Left colon (tissue), 2 donors: ENCODE measurements around the gene CLEC4D. TPM values are rescaled to one million over a fixed set of nuclear protein-coding genes. Genes with fewer than 3 reads are reported as not detected.
"Not testable (repeated sequence)": the region's sequence is repeated elsewhere in the genome, so short reads cannot be mapped to it uniquely, and the experiment has no call there.

ENCODE experiments used
- ATAC-seq: fragments of 200-7000 bp; cut with Tn5 transposase; one replicate; pipeline ENCODE4 v1.9.1; 2020; ENCODE audit warnings: mild to moderate bottlenecking, moderate library complexity
- DNase-seq, 2 donors: peaks; one replicate each; pipeline ENCODE4 v3.0.0-alpha.2; 2020
- intact Hi-C, 2 donors: fragments of 100-400 bp; cut with DNase I in 1 of 2; cut with micrococcal nuclease in 1 of 2; formaldehyde crosslinking; loops; one replicate each; pipeline versions ENCODE4 v1.11.2 to v1.14.0; 2022; cut with DNase I, micrococcal nuclease
- total RNA-seq, 2 donors: library from RNA; stranded (reverse); fragmentation: NEBNext Ultra II Directional; extraction: Animal tissue kit (Norgen Biotek cat#: 25700); gene quantifications; one replicate each; pipeline ENCODE4 v1.2.1, GENCODE V29; 2021
- donor health status: DM: no; HTN: no; CAD: no.
- donor health status: DM: yes; HTN: yes; CAD: no.

CLEC4D gene
- total RNA-seq, 2 donors from 2014 or later, result 0.15 TPM; not detected in 1

DNA sequence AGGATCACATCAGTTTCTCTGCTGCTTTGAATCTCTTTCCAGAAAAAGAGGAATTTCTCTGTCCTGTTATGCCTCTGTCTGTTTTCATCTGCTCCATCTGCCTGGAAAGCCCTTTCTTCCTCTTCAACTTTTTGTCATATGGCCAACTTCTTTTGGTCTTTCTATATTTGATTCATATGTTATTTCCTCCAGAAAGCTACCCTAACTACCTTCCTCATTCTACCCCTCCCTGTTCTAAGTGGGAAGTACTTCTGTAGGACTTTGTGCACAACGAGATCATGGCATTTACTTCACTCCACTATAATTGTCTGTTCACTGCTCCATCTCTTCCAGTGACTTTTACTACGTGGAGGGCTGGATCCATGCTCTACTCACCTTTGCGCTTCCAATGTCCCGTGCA, 5.9 kb downstream of the CLEC4D start:
- no peak for ATAC-seq
- intact Hi-C loops, result no loop called here
- DNase-seq, result no peak

DNA sequence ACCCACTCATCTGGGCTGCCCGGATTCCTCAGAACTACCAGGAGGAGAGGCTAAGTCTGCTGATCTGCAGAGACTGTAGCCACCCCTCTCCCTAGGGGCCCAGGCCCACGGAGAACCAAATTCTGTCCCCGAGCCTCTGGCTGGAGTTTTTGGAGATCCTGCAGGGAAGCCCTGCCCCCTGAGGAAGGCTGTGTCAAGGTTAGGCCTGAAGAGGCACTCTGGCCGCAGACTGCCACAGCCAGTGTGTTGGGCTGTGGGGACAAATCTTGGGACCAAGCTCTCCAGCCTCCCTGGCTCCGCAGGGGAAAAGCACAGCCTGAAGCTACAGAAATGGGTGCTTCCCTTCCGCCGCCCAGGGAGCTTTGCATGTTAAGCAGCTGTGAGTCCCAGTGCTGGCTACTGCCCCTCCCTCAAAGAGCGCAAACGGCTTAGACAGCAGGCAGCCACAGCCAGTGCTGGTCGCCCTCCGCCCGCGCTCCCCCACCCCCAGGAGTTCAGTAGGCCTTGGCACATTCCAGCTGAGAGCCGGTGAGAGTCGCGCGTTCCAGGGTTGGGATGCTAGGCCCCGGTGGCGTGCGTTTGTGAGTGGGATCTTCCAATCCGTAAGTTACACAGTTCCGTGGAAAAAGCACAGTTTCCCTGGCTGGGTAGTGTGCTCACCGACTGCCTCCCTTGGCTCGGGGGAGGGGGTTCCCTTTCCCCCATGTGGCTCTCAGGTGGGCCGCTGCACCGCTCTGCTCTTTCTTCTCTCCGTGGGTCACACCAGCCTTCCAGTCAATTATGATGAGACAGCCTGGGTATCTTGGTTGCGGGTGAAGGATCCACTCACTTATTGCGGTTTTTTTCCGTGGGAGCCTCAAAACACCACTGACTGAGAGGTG, 14.2 kb downstream of the CLEC4D start:
- no peak for DNase-seq
- ATAC-seq, result no peak
- intact Hi-C loops, result no loop called here

GRCh38 chr12:8532045-8532444, 18.7 kb downstream of the CLEC4D start:
- intact Hi-C loops, result no loop called here
- no peak for ATAC-seq
- no peak for DNase-seq

- DNase-seq, ATAC-seq, intact Hi-C loops: not testable (repeated sequence)
These were observed 24.5 kb downstream of the CLEC4D start for GRCh38 chr12:8537820-8538219.

- ATAC-seq, DNase-seq, intact Hi-C loops: not testable (repeated sequence)
These were observed 27.5 kb downstream of the CLEC4D start, which contains the start of gene CLEC4E for GRCh38 chr12:8540831-8541230. Gene CLEC4E (minus strand): TSS chr12:8540905. CDS start chr12:8540797, 108 bp downstream.

DNA sequence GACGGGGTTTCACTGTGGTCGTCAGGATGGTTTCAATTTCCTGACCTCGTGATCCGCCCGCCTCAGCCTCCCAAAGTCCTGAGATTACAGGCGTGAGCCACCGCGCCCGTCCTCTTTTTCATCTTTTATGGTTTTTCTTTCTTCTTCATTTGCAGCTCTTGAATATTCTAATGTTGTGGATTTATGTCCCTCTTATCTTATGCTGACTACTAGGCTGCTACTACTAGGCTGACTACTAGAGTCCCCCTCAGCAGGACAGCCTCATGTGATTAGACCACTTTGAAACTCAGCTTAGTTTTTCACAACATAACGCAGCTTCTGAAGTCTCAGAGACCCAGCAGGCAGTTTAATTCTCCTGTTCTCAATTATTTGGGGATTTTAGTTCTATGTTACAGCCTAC, 28.3 kb downstream of the CLEC4D start:
- intact Hi-C loops, result no loop called here
- DNase-seq, result no peak
- ATAC-seq, result no peak

GRCh38 chr12:8544295-8544694, 31.0 kb downstream of the CLEC4D start:
- ATAC-seq (peak; percentile 48), DNase-seq (peak in 1 of 2 donors; percentile 56)
- intact Hi-C loops, result no loop called here

DNA sequence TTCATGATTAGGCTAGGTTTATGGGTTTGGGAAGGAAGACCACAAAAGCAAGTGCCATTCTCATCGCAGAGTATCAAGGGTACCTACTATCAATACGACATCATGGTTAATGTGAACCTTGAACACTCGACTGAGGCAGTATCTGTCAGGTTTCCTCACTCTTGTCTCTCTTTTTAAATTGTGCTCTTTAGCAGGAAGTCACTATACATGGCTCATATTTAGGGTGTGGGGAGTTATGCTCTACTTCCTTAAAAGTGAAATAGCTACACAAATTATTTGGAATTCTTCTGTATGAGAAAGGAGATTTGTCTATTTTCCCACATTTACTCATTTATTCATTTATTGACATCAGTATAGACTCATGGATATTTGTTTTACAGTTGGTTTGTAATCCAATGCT, 33.3 kb downstream of the CLEC4D start:
- intact Hi-C loops, result no loop called here
- no peak for DNase-seq
- no peak for ATAC-seq

GRCh38 chr12:8547645-8548044, 34.3 kb downstream of the CLEC4D start:
- no peak for ATAC-seq
- no peak for DNase-seq
- intact Hi-C loops, result no loop called here

- DNase-seq, result no peak
- intact Hi-C loops, result no loop called here
- ATAC-seq, result no peak
These were observed 34.9 kb downstream of the CLEC4D start for GRCh38 chr12:8548192-8548591.

GRCh38 chr12:8549381-8549780, 36.1 kb downstream of the CLEC4D start:
- DNase-seq (no peak), ATAC-seq (no peak)
- intact Hi-C loops, result no loop called here

DNA sequence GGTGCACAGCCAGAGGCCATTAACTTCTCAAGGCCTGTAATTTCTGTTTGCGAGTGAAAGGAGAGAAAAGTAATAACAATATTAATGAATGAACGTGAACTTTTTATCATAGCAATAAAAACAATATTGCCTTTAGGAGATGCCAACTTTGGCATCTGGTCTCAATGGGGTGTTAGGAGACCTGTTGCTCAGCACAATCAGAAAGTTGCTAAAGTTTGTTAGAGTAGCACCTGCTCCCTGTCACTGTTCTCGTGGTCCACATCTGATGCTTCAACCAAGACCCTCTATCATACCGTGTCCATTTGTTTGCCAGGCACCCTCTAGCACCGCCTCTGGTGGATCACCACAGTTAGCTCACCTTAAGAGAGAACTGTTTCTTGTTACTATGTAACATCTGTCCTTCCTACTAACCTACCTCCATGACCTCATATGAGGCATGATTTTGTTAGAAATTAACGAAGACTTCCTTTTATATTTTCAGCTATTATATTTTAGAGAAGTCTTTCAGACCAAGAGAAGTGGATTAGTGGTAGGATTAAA, 39.9 kb downstream of the CLEC4D start:
- intact Hi-C loops, result no loop called here
- ATAC-seq, result no peak
- DNase-seq, result no peak

DNA sequence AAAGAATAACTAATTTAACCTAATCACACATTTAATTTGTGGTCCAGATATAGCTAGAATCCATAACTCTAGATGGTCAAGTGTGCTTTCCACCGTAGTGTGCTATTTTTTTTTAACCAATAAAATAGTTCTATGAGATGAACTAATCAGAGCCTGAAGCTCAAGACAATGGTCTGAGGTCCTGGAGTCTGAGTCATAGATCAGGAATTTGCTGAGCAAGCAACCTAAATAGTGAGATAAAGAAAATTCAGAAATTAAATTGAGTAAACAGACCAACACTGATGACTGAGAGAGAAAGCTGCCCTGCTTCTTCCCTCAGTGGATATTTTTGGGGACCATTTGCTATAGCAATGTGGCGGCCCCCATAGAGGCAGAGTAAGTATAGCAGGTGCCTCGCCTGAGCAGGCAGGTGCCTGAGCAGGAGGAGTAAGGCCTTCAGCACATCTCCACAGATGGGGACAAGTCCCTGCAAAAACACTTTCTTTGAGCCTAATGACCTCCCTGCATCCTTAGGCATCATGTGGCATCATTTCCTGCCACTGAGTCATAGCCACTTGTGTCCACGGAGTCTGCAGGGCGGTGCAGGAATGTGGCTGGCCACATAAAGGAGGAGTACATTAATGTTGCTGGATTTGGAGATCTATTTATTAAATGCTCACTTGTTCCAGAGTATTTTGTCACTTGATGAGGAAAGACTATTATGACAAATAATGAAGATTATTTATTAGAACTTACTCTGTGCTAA, 41.3 kb downstream of the CLEC4D start:
- ATAC-seq (no peak), DNase-seq (no peak)
- intact Hi-C loops, result no loop called here

DNA sequence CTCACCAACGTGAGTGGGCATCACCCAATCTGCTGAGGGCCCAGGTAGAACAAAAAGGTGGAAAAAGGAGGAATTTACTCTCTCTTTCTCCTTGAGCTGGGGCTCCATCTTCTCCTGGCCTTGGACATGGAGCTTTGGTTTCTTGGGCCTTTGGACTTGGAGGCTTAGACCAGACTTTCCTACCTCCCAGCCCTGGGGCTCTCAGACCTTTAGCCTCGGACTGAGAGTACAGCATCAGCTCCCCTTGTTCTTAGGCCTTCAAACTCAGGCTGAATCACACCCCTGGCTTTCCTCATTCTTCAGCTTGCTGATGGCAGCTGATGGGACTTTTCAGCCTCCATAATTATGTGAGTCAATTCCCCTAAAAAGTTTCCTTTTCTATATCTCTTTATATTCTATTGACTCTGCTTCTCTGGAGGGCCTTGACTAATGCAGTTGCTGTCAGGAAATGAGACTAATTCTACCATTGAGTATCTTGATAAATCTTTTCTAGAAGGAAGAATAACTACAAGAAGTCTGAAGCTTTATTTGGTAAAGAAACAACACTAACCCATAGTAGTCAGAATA, 43.3 kb downstream of the CLEC4D start:
- intact Hi-C loops, result no loop called here
- DNase-seq (no peak), ATAC-seq (no peak)

- DNase-seq, result no peak
- intact Hi-C loops, result no loop called here
- ATAC-seq, result no peak
These were observed 46.4 kb downstream of the CLEC4D start for GRCh38 chr12:8559676-8560075.

DNA sequence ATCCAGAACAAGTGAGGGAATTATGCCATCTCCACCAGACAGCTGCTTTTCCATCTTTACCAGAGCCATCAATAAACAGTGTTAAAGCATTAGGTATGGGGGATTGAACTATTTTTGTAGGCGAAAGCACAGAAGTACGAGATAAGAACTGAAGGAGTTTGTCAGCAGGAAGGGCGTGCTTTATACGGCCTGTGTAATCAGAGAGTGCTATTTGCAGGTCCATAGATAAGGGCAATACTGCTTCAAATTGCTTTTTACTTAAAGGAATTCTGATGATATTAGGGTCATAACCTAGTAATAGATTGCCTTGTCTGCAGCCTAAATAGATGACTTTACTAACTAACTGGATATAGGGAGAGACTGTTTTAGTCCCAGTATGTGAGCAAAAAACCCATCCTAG, 47.7 kb downstream of the CLEC4D start:
- ATAC-seq (no peak), DNase-seq (no peak)
- intact Hi-C loops, result no loop called here

DNA sequence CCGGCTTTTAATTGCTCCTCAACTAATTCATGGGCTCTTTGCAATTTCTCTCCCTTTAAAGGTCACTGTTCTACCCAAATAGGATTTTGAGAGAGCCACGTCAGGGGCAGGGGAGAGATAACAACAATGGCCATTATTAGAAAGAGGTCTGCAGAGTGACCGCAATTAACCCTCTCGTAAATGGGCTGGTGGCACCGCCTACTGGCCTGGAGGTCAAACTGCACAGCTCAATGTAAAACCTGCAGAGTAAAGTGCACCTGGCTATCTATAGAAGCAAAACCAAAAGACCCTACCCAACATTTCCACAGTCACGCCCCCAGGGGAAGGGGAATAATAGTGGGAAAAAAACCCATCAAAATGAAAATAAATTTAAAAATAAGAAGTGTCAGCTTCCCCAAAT, 49.0 kb downstream of the CLEC4D start:
- intact Hi-C loops, result no loop called here
- no peak for DNase-seq
- no peak for ATAC-seq

- intact Hi-C loops, result no loop called here
- ATAC-seq, result no peak
- DNase-seq, result no peak
These were observed 50.1 kb downstream of the CLEC4D start for GRCh38 chr12:8563356-8563755.

DNA sequence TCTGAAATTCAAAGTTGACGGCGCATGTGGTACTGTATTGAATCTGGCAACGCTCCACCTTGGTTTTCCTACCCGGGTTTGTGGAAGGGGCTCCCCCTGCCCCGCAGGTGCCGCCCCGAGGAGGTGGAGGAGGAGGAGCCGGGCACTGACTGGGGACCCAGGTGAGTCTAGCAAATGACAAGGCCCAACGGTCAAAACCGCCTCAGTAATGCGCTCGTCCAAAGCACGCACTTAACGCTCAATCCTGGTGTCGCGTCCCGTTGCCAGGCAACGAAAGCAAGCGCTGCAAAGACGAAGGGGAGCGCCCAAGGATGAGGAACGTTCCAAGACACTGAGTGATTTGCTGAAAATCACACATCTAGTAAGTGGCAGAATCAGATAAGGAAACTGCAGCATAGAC, 51.4 kb downstream of the CLEC4D start:
- intact Hi-C loops, result no loop called here
- ATAC-seq (no peak), DNase-seq (no peak)

DNA sequence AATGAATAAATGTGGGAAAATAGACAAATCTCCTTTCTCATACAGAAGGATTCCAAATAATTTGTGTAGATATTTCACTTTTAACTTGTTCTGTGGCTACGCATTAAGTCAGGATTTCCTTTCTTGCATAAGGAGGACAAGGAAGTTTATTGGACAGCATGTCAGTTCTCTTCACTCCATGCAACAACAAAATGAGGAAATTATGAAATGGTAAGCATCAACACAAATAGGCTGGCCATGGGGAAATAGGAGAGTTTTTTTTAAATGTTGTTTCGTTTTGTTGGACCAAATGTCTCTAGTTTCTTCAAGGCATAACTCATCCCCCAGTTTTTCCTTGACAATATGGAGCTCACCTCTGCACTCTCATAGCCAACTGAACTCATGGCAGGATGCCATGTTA, 52.7 kb downstream of the CLEC4D start:
- intact Hi-C loops, DNase-seq, ATAC-seq: not testable (repeated sequence)
